ENCODE data around the gene GORASP2. TPM values are rescaled to one million over a fixed set of nuclear protein-coding genes. Genes with fewer than 3 reads are reported as not detected.

The GORASP2 gene
- total and polyA plus RNA-seq, 2 of the 4 experiments (the other 2 are of a cell fraction) = 53.1 to 156 TPM

- no TSS peak for BruUV-seq (replicated peaks)
These were observed 80.3 kb downstream of the GORASP2 start for GRCh38 chr2:171009386-171009785.

More at GRCh38 chr2:171009386-171009785, 80.3 kb downstream of the GORASP2 start:
- dilution Hi-C loops (cut with HindIII; ENCODE audit: low sequenced_read_pairs, unreplicated experiment) (no loop called here), in situ Hi-C loops (cut with MboI; ENCODE audit: low sequenced_read_pairs) (no loop called here), intact Hi-C loops (cut with micrococcal nuclease) (no loop called here)
- TF ChIP-seq CEBPB (IDR thresholded peaks at IDR 0.05; ENCODE audit: low read depth, low read length) (no peak), NFE2L2 (IDR thresholded peaks at IDR 0.05; ENCODE audit: low read depth, low read length) (no peak), MAZ (IDR thresholded peaks at IDR 0.05; ENCODE audit: borderline replicate concordance, low read depth, low read length) (no peak), CHD1 (IDR thresholded peaks at IDR 0.05; ENCODE audit: low read depth, low read length) (no peak), MXI1 (IDR thresholded peaks at IDR 0.05; ENCODE audit: borderline replicate concordance, low read depth, low read length) (no peak), SMC3 (IDR thresholded peaks at IDR 0.05; ENCODE audit: low read depth, low read length) (no peak), FOS (IDR thresholded peaks at IDR 0.05; ENCODE audit: low read depth, low read length) (no peak), POLR2A (IDR thresholded peaks at IDR 0.05; ENCODE audit: low read depth, low read length) (no peak), RFX5 (IDR thresholded peaks at IDR 0.05; ENCODE audit: low read depth, low read length) (no peak)
- TF ChIP-seq, protein P1, sequence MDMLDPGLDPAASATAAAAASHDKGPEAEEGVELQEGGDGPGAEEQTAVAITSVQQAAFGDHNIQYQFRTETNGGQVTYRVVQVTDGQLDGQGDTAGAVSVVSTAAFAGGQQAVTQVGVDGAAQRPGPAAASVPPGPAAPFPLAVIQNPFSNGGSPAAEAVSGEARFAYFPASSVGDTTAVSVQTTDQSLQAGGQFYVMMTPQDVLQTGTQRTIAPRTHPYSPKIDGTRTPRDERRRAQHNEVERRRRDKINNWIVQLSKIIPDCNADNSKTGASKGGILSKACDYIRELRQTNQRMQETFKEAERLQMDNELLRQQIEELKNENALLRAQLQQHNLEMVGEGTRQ (IDR thresholded peaks at IDR 0.05; ENCODE audit: low read depth, low read length) = no peak
- TF ChIP-seq, protein P2, sequence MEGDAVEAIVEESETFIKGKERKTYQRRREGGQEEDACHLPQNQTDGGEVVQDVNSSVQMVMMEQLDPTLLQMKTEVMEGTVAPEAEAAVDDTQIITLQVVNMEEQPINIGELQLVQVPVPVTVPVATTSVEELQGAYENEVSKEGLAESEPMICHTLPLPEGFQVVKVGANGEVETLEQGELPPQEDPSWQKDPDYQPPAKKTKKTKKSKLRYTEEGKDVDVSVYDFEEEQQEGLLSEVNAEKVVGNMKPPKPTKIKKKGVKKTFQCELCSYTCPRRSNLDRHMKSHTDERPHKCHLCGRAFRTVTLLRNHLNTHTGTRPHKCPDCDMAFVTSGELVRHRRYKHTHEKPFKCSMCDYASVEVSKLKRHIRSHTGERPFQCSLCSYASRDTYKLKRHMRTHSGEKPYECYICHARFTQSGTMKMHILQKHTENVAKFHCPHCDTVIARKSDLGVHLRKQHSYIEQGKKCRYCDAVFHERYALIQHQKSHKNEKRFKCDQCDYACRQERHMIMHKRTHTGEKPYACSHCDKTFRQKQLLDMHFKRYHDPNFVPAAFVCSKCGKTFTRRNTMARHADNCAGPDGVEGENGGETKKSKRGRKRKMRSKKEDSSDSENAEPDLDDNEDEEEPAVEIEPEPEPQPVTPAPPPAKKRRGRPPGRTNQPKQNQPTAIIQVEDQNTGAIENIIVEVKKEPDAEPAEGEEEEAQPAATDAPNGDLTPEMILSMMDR (conservative IDR thresholded peaks at IDR 0.05; ENCODE audit: low read depth, low read length) = no peak
- TF ChIP-seq, protein P3, sequence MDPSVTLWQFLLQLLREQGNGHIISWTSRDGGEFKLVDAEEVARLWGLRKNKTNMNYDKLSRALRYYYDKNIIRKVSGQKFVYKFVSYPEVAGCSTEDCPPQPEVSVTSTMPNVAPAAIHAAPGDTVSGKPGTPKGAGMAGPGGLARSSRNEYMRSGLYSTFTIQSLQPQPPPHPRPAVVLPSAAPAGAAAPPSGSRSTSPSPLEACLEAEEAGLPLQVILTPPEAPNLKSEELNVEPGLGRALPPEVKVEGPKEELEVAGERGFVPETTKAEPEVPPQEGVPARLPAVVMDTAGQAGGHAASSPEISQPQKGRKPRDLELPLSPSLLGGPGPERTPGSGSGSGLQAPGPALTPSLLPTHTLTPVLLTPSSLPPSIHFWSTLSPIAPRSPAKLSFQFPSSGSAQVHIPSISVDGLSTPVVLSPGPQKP (IDR thresholded peaks at IDR 0.05; ENCODE audit: borderline replicate concordance, low read depth, low read length) = no peak
- Histone ChIP-seq H2AFZ (replicated peaks; ENCODE audit: low read length, poor library complexity) (no peak overlapping the region), H3K4me2 (ENCODE audit: low read depth, low read length) (no peak overlapping the region), H2BK15ac (ENCODE audit: low read depth, low read length) (no peak overlapping the region), H3K4me3 (ENCODE audit: insufficient read depth, low read depth, low read length) (no peak overlapping the region), H3K9me1 (ENCODE audit: insufficient read depth, low read length) (no peaks in the 10 kb centered on the region), H4K91ac (ENCODE audit: insufficient read depth, low read depth, low read length) (no peak overlapping the region), H3K27ac (ENCODE audit: insufficient read depth, low read length) (no peak overlapping the region), H2AK9ac (replicated peaks; ENCODE audit: low read depth, low read length, poor library complexity) (no peak overlapping the region), H2BK120ac (ENCODE audit: low read depth, low read length) (no peak overlapping the region), H3K9ac (ENCODE audit: low read depth, low read length) (no peak overlapping the region), H4K5ac (ENCODE audit: low read depth, low read length) (no peak overlapping the region), H3K79me1 (ENCODE audit: low read depth in 1 of 2, low read length in 2 of 2) (peaks cover 4 to 9% of the 10 kb centered on the region in 2 experiments; a peak in 3 of 4 replicates), H2BK5ac (ENCODE audit: low read depth, low read length, poor library complexity, severe bottlenecking) (no peak overlapping the region), H3K36me3 (ENCODE audit: control insufficient read depth, insufficient read depth, low read length) (peaks cover 21% of the 10 kb centered on the region), H2BK20ac (ENCODE audit: low read depth, low read length) (no peak overlapping the region), H4K20me1 (ENCODE audit: insufficient read depth, low read length) (no peaks in the 10 kb centered on the region), H3K14ac (replicated peaks; ENCODE audit: low read depth, low read length) (no peak overlapping the region), H3K18ac (ENCODE audit: low read depth, low read length) (no peak overlapping the region), H3K56ac (ENCODE audit: extremely low read depth, insufficient read depth, low read length) (no peak overlapping the region), H3K27me3 (ENCODE audit: control insufficient read depth, insufficient read depth, low read length) (no peaks in the 10 kb centered on the region), H2AK5ac (ENCODE audit: low read depth, low read length) (no peak overlapping the region), H4K8ac (ENCODE audit: low read depth in 2 of 2, low read length in 2 of 2) (no peak overlapping the region), H3K4me1 (ENCODE audit: control insufficient read depth, insufficient read depth, low read length) (no peaks in the 10 kb centered on the region), H3K4ac (ENCODE audit: low read depth, low read length) (no peak overlapping the region), H3K23ac (ENCODE audit: low read depth, low read length) (no peak overlapping the region), H3K9me3 (ENCODE audit: control insufficient read depth, insufficient read depth, low read length) (no peaks in the 10 kb centered on the region)
- POLR2A ChIA-PET (ENCODE audit: unreplicated experiment) = no interaction called here
- ATAC-seq (ENCODE audit: low read depth) (no peak), DNase-seq (no peak)
- CTCF ChIA-PET = interaction anchor here (1.0 kb wide), 1 partner anchor 13 kb away, joined by 3 read pairs; no protein-coding TSS in a partner anchor
- WGBS, 2 experiments (ENCODE audit: extremely low coverage in 2 of 2, insufficient read length in 1 of 2) = 90% methylated on average over 2 of the region's 4 CpGs; no CpG with 5 or more reads in 1 of the 2 experiments
